Kidney (tissue), 14 donors: ENCODE measurements around the gene BMX. TPM values are rescaled to one million over a fixed set of nuclear protein-coding genes. Genes with fewer than 3 reads are reported as not detected.
A peak's percentile ranks its signal among the peaks of the same experiment; 100 is the strongest.

Source experiments
- DNase-seq, 5 donors: peaks; one replicate each; pipeline ENCODE4 v3.0.0-alpha.2; 2013 to 2020
- FAIRE-seq: peaks from 2 replicates; lab custom pipeline; 2012; peaks lifted over from hg19 to GRCh38; lab: Jason Lieb, UNC
- H3K27ac ChIP-seq, 2 donors: one replicate each; pipeline ENCODE4 v1.7.0; 2013; ENCODE audit warnings: low read depth in 2 of 2, low read length in 2 of 2, inconsistent platforms in 1 of 2
- H3K27me3 ChIP-seq: one replicate; pipeline ENCODE4 v1.7.1; 2013; ENCODE audit warnings: low read length, inconsistent platforms; ENCODE audit not compliant: control insufficient read depth, insufficient read depth
- H3K36me3 ChIP-seq, 3 donors: one replicate each; pipeline versions ENCODE4 v1.7.0 to v1.7.1; 2013; ENCODE audit warnings: low read length in 3 of 3, control low read depth in 1 of 3, inconsistent platforms in 1 of 3; ENCODE audit not compliant: insufficient read depth in 3 of 3, control insufficient read depth in 2 of 3
- H3K4me1 ChIP-seq, 3 donors: one replicate each; pipeline versions ENCODE4 v1.7.0 to v1.7.1; 2013; ENCODE audit warnings: low read length in 3 of 3, inconsistent platforms in 1 of 3, low read depth in 1 of 3; ENCODE audit not compliant: control insufficient read depth in 2 of 3, insufficient read depth in 2 of 3
- H3K4me3 ChIP-seq, 3 donors: one replicate each; pipeline versions ENCODE4 v1.7.0 to v1.8.1; 2013; ENCODE audit warnings: low read length in 3 of 3, control low read depth in 1 of 3, inconsistent platforms in 1 of 3
- H3K9ac ChIP-seq, 3 donors: one replicate each; pipeline versions ENCODE4 v1.7.0 to v1.7.1; 2013; ENCODE audit warnings: low read length in 3 of 3, control low read depth in 1 of 3, inconsistent platforms in 1 of 3
- H3K9me3 ChIP-seq, 3 donors: one replicate each; pipeline versions ENCODE4 v1.7.0 to v1.7.1; 2013; ENCODE audit warnings: low read length in 3 of 3, control low read depth in 1 of 3, inconsistent platforms in 1 of 3; ENCODE audit not compliant: control insufficient read depth in 2 of 3, insufficient read depth in 1 of 3
- CTCF ChIP-seq: IDR thresholded peaks from 3 replicates; pipeline ENCODE4 v1.5.1; 2012; ENCODE audit warnings: mild to moderate bottlenecking, moderate library complexity, borderline replicate concordance; ENCODE audit not compliant: insufficient read depth; ENCODE audit errors: extremely low read depth
- intact Hi-C: fragments of 100-400 bp; cut with DNase I; formaldehyde crosslinking; loops from one replicate; pipeline ENCODE4 v1.11.1; 2022
- polyA plus RNA-seq: library from polyadenylated mRNA; stranded (reverse); fragments of 350-450 nt; fragmentation: Illumina TruSeq; extraction: RNeasy Lipid Tissue Mini Kit (QIAGEN cat#74804); gene quantifications from one replicate; pipeline ENCODE4 v1.2.3, GENCODE V29; 2014; ENCODE audit warnings: low read depth, low replicate concordance; ENCODE audit not compliant: insufficient read depth
- total RNA-seq: library from RNA; stranded (reverse); fragmentation: NEBNext Ultra II Directional; extraction: Animal tissue kit (Norgen Biotek cat#: 25700); gene quantifications from one replicate; pipeline ENCODE4 v1.2.1, GENCODE V29; 2021
- donor health status: control.
- donor health status: control.
- donor health status: control.
- donor health status: control.
- donor health status: control.
- donor health status: DM: yes; HTN: yes; CAD: no.
- donor health status: Normal renal cell carcinoma (clear cell type).

The BMX gene
- total and polyA plus RNA-seq, 2 donors from 2014 or later, result 1.4 TPM; not detected in 1

- intact Hi-C loops, result no loop called here
Measured at GRCh38 chrX:15522464-15522863, 21.9 kb downstream of the BMX start.

GRCh38 chrX:15523088-15523487, 22.5 kb downstream of the BMX start:
- Histone ChIP-seq H3K27me3 (peaks cover 13% of the 10 kb centered on the region), H3K4me1 (no peaks in the 10 kb centered on the region), H3K9ac (no peak overlapping the region), H3K4me3 (no peak overlapping the region), H3K9me3 (no peaks in the 10 kb centered on the region), H3K36me3 (no peaks in the 10 kb centered on the region), H3K27ac (no peak overlapping the region)
- intact Hi-C loops, result no loop called here
- TF ChIP-seq CTCF, result no peak
- FAIRE-seq (no peak), DNase-seq (no peak)

More at GRCh38 chrX:15522464-15522863, 21.9 kb downstream of the BMX start:
- Histone ChIP-seq H3K27me3 (peaks cover 13% of the 10 kb centered on the region), H3K36me3 (no peaks in the 10 kb centered on the region), H3K4me3 (no peak overlapping the region), H3K9ac (no peak overlapping the region), H3K4me1 (no peaks in the 10 kb centered on the region), H3K27ac (no peak overlapping the region), H3K9me3 (no peaks in the 10 kb centered on the region)
- TF ChIP-seq CTCF, result no peak
- DNase-seq (no peak), FAIRE-seq (no peak)

- H3K9me3 ChIP-seq, result no peaks in the 10 kb centered on the region
- H3K36me3 ChIP-seq, result no peaks in the 10 kb centered on the region
- no peak for TF ChIP-seq CTCF
- no peak overlapping the region for H3K27ac ChIP-seq
- intact Hi-C loops, result no loop called here
- H3K27me3 ChIP-seq, result peaks cover 13% of the 10 kb centered on the region
- FAIRE-seq, result no peak
- peak in 2 of 5 donors; percentile 30 to 60 for DNase-seq
- no peaks in the 10 kb centered on the region for H3K4me1 ChIP-seq
- no peak overlapping the region for H3K4me3 ChIP-seq
- H3K9ac ChIP-seq, result no peak overlapping the region
Measured at GRCh38 chrX:15524417-15524816, 23.8 kb downstream of the BMX start.

- H3K4me3 ChIP-seq, result no peak overlapping the region
- TF ChIP-seq CTCF, result no peak
- H3K27ac ChIP-seq, result no peak overlapping the region
- no peak overlapping the region for H3K9ac ChIP-seq
- H3K27me3 ChIP-seq, result peaks cover 13% of the 10 kb centered on the region
- DNase-seq (peak in 1 of 5 donors; percentile 2), FAIRE-seq (no peak)
- intact Hi-C loops, result no loop called here
- no peaks in the 10 kb centered on the region for H3K9me3 ChIP-seq
- no peaks in the 10 kb centered on the region for H3K36me3 ChIP-seq
- H3K4me1 ChIP-seq, result no peaks in the 10 kb centered on the region
Measured at GRCh38 chrX:15525664-15526416, 25.2 kb downstream of the BMX start.
